ENCODE results near the gene TP53RK.

TP53RK gene

DNA sequence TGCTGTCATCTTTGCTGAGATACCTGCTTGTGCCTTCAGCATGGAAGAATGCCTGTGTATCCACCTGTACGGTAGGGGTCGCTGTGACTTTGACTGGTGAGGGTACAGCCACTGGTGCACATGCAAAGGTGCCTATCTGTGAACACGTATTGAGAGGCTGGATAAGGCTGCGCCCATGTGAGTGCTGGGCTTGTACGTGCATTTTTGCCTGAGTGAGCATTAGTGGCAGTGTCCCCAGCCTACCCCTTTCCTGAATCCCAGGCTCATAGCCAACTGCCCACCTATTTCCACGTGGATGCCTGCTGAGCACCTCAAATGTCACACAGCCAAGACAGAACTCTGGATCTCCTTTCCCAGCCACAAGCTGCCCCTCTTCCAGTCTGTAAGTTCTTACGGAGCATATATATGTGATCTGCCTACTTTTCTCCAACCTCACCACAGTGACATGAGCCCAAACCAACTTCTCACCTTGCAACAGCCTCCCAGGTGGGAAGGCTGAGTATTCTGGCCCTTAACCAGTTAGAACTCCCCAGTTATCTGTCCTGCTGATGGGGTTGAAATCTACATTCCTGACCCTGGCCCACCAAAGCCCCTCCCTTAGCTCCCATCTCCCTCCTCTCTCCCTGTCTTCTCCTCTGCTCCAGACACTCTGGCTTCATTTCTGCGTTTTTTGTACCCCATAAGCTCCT lies 19.1 kb upstream of the TP53RK start:
- H3K27ac ChIP-seq, result peak overlapping the region; percentile 5; the same call in 1 of the 2 replicates
- CTCF ChIA-PET, result interaction anchor here (0.6 to 1.0 kb wide), 5 partner anchors 14 to 595 kb away, joined by 3 to 5 read pairs (median 4); no protein-coding TSS in a partner anchor
- POLR2A ChIA-PET (ENCODE audit: low non-redundant PET), result no interaction called here
- TF ChIP-seq, protein P1, sequence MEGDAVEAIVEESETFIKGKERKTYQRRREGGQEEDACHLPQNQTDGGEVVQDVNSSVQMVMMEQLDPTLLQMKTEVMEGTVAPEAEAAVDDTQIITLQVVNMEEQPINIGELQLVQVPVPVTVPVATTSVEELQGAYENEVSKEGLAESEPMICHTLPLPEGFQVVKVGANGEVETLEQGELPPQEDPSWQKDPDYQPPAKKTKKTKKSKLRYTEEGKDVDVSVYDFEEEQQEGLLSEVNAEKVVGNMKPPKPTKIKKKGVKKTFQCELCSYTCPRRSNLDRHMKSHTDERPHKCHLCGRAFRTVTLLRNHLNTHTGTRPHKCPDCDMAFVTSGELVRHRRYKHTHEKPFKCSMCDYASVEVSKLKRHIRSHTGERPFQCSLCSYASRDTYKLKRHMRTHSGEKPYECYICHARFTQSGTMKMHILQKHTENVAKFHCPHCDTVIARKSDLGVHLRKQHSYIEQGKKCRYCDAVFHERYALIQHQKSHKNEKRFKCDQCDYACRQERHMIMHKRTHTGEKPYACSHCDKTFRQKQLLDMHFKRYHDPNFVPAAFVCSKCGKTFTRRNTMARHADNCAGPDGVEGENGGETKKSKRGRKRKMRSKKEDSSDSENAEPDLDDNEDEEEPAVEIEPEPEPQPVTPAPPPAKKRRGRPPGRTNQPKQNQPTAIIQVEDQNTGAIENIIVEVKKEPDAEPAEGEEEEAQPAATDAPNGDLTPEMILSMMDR (conservative IDR thresholded peaks at IDR 0.05; ENCODE audit: low read depth), result peak; percentile 42
- DNase-seq (ENCODE audit: low spot score), result no peak

DNA sequence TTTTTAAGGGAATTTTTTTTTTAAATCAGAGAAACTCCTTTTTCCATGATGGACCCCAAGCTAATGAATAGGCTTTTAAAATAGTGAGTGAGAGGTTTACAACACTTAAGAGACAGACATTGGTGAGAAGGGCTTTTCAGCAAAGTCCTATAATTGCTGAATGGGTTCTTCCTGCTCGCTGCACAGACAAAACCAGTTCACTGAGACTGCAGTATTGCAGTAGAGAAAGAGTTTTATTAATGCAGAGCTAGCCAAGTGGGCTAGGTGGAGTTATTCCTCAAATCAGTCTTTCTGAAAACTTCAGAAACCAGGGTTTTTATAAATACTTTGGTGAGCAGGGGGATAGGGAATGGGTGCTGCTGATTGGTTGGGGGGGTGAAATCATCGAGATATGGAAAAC lies 17.0 kb upstream of the TP53RK start:
- no peak overlapping the region for H3K27ac ChIP-seq
- TF ChIP-seq, protein P1 (conservative IDR thresholded peaks at IDR 0.05; ENCODE audit: low read depth), result no peak
- DNase-seq (ENCODE audit: low spot score), result no peak
- ChIA-PET POLR2A (ENCODE audit: low non-redundant PET) (no interaction called here), CTCF (interaction anchor here (0.7 to 1.0 kb wide), 2 partner anchors 9 to 51 kb away, joined by 3 to 4 read pairs; no protein-coding TSS in a partner anchor)

DNA sequence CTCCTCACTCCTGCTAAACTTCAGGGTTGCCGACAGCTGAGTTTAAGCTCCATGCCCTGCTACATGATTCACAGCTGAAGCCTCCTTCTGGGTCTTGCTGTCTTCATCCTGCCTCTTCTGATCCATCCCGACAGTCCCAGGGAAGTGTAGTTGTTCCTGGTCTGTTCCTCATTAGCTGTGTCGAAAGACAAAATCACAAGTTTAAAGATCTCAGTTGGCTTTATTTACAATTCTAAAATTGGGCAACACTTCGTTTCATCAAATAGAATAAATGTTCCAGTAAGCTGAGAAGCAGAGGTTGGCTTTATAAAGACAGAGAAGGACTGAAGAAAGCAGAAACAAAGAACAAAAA lies 16.1 kb upstream of the TP53RK start:
- no peak for DNase-seq (ENCODE audit: low spot score)
- TF ChIP-seq, protein P1 (conservative IDR thresholded peaks at IDR 0.05; ENCODE audit: low read depth), result no peak
- POLR2A ChIA-PET (ENCODE audit: low non-redundant PET), result interaction anchor here (0.7 kb wide), 1 partner anchor 16 kb away, joined by 3 read pairs; the partner anchor contains the start of gene TP53RK
- CTCF ChIA-PET, result interaction anchor here (1.0 kb wide), 1 partner anchor 10 kb away, joined by 3 read pairs; no protein-coding TSS in a partner anchor
- no peak overlapping the region for H3K27ac ChIP-seq

DNA sequence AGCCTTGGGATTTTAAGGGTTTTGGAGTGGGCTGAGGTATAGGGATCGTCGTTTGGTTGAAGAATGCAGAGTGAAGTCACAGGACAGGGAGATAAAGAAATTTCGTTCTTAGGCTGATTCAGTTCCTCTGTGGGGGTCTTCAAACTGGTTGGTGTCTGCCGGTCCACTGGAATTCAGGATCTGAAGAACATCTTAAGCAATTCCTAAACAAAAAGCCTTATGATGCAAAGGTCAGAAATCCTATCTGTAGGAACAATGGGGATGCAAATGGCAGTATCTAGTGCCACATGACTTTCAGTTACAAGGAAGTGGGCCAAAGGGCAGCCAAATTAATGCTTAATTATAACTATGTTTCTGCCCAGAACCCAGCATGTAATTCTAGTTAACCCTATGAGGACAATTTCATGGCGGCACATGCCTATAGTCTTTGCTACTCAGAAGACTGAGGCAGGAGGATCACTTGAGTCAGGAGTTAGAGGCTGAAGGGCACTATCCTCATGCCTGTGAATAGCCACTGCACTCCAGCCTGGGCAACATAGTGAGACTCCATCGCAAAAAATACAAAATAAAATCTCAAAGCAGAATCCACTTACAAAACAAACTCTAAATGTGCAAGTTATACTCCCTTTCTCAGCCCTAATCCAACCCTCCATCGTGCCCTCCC lies 15.6 kb upstream of the TP53RK start:
- no peak for DNase-seq (ENCODE audit: low spot score)
- CTCF ChIA-PET, result no interaction called here
- POLR2A ChIA-PET (ENCODE audit: low non-redundant PET), result interaction anchor here (0.7 kb wide), 1 partner anchor 15 kb away, joined by 3 read pairs; the partner anchor contains the start of gene TP53RK
- TF ChIP-seq, protein P1 (conservative IDR thresholded peaks at IDR 0.05; ENCODE audit: low read depth), result no peak
- no peak overlapping the region for H3K27ac ChIP-seq

DNA sequence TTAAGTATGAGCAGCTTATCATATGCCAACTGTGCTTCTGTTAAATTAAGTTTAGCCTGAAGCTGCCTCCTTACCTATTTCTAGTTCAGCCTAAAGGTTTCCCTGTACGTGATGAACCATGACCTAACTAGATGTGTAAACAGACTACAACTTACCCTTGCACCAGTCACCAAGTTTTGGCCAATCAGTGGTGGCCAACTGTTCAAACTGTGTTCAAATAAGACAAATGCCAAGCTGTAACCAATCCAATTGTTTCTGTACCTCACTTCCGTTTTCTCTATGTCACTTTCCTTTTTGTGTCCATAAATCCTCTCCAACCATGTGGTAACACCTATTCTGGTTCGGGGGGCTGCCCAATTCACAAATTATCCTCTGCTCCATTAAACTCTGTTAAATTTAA lies 14.2 kb upstream of the TP53RK start:
- CTCF ChIA-PET, result interaction anchor here (0.6 to 0.7 kb wide), 3 partner anchors 141 to 450 kb away, joined by 3 to 4 read pairs (median 3); no protein-coding TSS in a partner anchor
- TF ChIP-seq, protein P1 (conservative IDR thresholded peaks at IDR 0.05; ENCODE audit: low read depth), result no peak
- POLR2A ChIA-PET (ENCODE audit: low non-redundant PET), result interaction anchor here (0.6 kb wide), 1 partner anchor 18 kb away, joined by 3 read pairs; no protein-coding TSS in a partner anchor
- no peak for DNase-seq (ENCODE audit: low spot score)
- no peak overlapping the region for H3K27ac ChIP-seq

DNA sequence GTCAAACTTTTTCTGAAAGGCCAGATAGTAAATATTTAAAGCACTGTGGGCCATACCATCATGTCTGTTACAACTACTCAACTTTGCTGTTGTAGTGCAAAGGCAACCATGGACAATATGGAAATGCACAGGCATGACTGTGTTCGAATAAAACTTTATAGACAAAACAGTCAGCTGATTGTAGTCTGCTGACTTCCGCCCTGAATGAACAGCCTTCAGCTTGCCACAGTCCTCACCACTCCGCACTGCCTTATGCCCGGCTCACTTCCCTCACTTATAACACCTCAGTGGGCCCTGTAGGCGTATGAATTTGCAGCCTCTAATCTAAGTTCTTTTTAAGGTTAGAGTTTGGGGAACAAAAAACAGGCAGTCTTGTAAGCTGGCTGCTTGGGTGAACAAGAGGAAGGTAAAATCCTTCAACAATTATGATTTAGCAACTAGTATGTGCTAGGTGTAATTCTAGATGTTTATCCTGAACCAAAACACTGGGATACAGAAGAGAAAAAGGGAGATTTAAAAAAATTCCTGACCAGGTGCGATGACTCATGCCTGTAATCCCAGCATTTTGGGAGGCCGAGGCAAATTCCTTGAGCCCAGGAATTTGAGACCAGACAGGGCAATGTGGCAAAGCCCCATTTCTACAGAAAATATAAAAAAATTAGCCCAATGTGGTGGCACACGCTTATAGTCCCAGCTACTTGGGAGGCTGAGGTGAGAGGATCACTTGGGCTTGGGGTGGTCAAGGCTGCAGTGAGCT lies 13.4 kb upstream of the TP53RK start:
- POLR2A ChIA-PET (ENCODE audit: low non-redundant PET), result no interaction called here
- H3K27ac ChIP-seq, result no peak overlapping the region
- CTCF ChIA-PET, result interaction anchor here (0.6 to 0.9 kb wide), 2 partner anchors 141 to 884 kb away, joined by 3 to 5 read pairs; no protein-coding TSS in a partner anchor

More for the DNA sequence above, 13.4 kb upstream of the TP53RK start:
- no peak for DNase-seq (ENCODE audit: low spot score)
- TF ChIP-seq, protein P1 (conservative IDR thresholded peaks at IDR 0.05; ENCODE audit: low read depth), result no peak
